ENCODE data around the gene TSPAN16. TPM values are rescaled to one million over a fixed set of nuclear protein-coding genes. Genes with fewer than 3 reads are reported as not detected.

Gene TSPAN16
- total RNA-seq, 1 donor from 2014 or later = not detected

DNA sequence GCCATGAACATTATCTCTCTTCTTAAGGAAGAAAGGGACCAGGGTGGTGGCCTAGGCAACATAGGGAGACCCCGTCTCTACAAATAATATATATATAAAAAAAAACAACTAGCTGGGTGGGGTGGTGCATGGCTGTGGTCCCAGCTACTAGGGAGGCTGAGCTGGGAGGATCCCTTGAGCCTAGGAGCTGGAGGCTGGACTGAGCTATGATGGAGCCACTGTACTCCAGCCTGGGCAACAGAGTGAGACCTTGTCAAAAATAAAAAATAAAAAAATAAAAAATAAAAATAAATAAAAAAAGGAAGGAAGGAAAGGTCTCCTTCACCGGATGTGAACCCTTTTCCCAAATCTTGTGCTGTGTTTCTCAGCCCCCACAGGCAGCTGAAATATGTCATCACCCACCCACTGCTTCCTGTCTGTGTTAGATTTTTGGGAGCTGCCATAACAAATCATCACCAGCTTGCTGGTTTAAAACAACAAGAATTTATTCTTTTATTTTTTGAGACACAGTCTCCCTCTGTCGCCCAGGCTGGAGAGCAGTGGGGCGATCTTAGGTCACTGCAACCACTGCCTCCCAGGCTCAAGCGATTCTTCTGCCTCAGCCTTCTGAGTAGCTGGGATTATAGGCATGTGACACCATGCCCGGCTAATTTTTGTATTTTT is 9.5 kb upstream of the TSPAN16 start:
- H3K27me3 Mint-ChIP-seq (ENCODE audit: unreplicated experiment) = no peaks in the 10 kb centered on the region
- H3K4me1 Mint-ChIP-seq (ENCODE audit: unreplicated experiment) = no peaks in the 10 kb centered on the region
- H3K27ac Mint-ChIP-seq (ENCODE audit: unreplicated experiment) = no peak overlapping the region
- H3K4me3 Mint-ChIP-seq (ENCODE audit: unreplicated experiment) = no peak overlapping the region
- TF ChIP-seq, protein P1, sequence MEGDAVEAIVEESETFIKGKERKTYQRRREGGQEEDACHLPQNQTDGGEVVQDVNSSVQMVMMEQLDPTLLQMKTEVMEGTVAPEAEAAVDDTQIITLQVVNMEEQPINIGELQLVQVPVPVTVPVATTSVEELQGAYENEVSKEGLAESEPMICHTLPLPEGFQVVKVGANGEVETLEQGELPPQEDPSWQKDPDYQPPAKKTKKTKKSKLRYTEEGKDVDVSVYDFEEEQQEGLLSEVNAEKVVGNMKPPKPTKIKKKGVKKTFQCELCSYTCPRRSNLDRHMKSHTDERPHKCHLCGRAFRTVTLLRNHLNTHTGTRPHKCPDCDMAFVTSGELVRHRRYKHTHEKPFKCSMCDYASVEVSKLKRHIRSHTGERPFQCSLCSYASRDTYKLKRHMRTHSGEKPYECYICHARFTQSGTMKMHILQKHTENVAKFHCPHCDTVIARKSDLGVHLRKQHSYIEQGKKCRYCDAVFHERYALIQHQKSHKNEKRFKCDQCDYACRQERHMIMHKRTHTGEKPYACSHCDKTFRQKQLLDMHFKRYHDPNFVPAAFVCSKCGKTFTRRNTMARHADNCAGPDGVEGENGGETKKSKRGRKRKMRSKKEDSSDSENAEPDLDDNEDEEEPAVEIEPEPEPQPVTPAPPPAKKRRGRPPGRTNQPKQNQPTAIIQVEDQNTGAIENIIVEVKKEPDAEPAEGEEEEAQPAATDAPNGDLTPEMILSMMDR (IDR thresholded peaks at IDR 0.05; ENCODE audit: unreplicated experiment) = no peak
- H3K36me3 Mint-ChIP-seq (ENCODE audit: low read depth, unreplicated experiment) = no peaks in the 10 kb centered on the region
- H3K9me3 Mint-ChIP-seq (ENCODE audit: unreplicated experiment) = no peaks in the 10 kb centered on the region
- no peak for DNase-seq (ENCODE audit: low spot score)

DNA sequence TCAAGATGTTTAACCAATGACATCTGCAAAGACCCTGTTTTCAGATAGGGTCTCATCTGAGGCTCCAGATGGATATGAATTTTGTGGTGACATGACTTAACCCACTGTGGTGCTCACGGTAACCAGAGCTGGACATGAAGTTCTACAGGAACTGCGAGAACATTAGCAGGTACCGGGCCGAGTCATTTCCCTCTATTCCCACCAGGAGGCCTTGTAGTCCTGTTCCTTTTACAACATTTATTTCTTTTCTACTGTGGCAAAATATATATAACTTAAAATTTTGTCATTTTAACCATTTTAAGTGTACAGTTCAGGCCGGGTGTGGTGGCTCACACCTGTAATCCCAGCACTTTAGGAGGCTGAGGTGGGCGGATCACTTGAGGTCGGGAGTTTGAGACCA is 7.6 kb upstream of the TSPAN16 start:
- DNase-seq (ENCODE audit: low spot score) = no peak
- no peaks in the 10 kb centered on the region for H3K4me1 Mint-ChIP-seq (ENCODE audit: unreplicated experiment)
- TF ChIP-seq, protein P1 (IDR thresholded peaks at IDR 0.05; ENCODE audit: unreplicated experiment) = peak; percentile 57
- no peaks in the 10 kb centered on the region for H3K36me3 Mint-ChIP-seq (ENCODE audit: low read depth, unreplicated experiment)
- H3K27me3 Mint-ChIP-seq (ENCODE audit: unreplicated experiment) = peaks cover 1% of the 10 kb centered on the region
- no peaks in the 10 kb centered on the region for H3K9me3 Mint-ChIP-seq (ENCODE audit: unreplicated experiment)
- H3K27ac Mint-ChIP-seq (ENCODE audit: unreplicated experiment) = no peak overlapping the region
- no peak overlapping the region for H3K4me3 Mint-ChIP-seq (ENCODE audit: unreplicated experiment)

DNA sequence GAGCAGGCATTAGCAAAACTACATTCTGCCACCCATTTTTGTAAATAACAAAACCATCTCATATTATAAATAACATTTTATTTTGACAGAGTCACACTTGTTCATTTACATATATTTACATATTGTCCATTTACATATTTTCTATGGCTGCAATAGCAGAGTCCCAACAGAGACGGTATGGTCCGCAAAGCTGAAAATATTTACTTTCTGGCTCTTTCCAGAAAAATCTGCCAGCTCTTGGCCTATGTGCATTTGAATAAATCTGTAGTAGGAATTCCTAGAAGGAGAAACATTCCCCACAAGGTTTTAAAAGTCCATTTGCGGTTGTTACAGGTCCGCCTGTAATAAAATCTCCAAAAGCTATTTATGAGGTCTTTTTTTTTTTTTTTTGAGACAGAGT is 5.7 kb upstream of the TSPAN16 start:
- TF ChIP-seq, protein P1 (IDR thresholded peaks at IDR 0.05; ENCODE audit: unreplicated experiment) = no peak

DNA sequence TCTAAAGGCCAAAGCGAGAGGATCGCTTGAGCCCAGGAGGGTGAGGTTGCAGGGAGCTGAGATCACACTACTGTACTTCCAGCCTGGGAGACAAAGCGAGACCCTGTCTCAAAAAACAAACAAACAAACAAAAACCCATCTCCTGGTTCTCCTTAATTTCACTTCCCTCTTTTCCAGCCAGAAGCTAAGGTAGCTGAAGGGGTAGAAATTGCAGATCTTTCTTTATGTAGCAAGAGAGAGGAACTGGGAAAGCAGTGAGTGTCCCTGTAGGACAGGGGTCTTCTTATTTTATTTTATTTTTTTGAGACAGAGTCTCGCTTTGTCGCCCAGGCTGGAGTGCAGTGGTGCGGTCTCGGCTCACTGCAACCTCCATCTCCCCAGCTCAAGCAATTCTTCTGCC is 4.5 kb upstream of the TSPAN16 start:
- peaks cover 6% of the 10 kb centered on the region for H3K27me3 Mint-ChIP-seq (ENCODE audit: unreplicated experiment)
- H3K27ac Mint-ChIP-seq (ENCODE audit: unreplicated experiment) = no peak overlapping the region
- TF ChIP-seq, protein P1 (IDR thresholded peaks at IDR 0.05; ENCODE audit: unreplicated experiment) = no peak
- H3K4me3 Mint-ChIP-seq (ENCODE audit: unreplicated experiment) = no peak overlapping the region
- H3K9me3 Mint-ChIP-seq (ENCODE audit: unreplicated experiment) = no peaks in the 10 kb centered on the region
- DNase-seq (ENCODE audit: low spot score) = no peak
- H3K4me1 Mint-ChIP-seq (ENCODE audit: unreplicated experiment) = peaks cover 7% of the 10 kb centered on the region
- H3K36me3 Mint-ChIP-seq (ENCODE audit: low read depth, unreplicated experiment) = no peaks in the 10 kb centered on the region

More for the DNA sequence above, 5.7 kb upstream of the TSPAN16 start:
- Mint-ChIP-seq H3K27me3 (ENCODE audit: unreplicated experiment) (peaks cover 5% of the 10 kb centered on the region), H3K36me3 (ENCODE audit: low read depth, unreplicated experiment) (no peaks in the 10 kb centered on the region), H3K4me1 (ENCODE audit: unreplicated experiment) (peaks cover 6% of the 10 kb centered on the region), H3K9me3 (ENCODE audit: unreplicated experiment) (no peaks in the 10 kb centered on the region), H3K4me3 (ENCODE audit: unreplicated experiment) (no peak overlapping the region), H3K27ac (ENCODE audit: unreplicated experiment) (no peak overlapping the region)
- DNase-seq (ENCODE audit: low spot score) = no peak

DNA sequence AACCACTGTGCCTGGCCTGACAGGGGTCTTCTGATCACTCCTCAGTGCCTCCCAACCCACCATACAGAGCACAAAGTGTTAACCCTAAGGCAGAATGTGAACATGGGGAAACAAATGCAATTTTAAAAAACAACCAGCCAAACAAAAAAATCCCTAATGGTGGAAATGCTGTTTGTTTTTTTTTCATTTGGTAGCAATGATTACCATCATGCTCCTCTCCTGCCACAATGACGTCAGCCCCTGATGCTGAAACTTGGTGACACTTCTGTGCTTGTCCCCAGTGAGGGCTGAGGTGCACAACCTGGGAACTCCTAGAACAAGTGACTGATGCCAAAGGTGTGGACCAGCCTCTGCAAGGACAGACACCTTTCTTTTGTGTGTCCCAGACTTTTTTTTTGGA is 4.0 kb upstream of the TSPAN16 start:
- H3K9me3 Mint-ChIP-seq (ENCODE audit: unreplicated experiment) = no peaks in the 10 kb centered on the region
- H3K27ac Mint-ChIP-seq (ENCODE audit: unreplicated experiment) = peak overlapping the region; percentile 81
- no peak for DNase-seq (ENCODE audit: low spot score)
- TF ChIP-seq, protein P1 (IDR thresholded peaks at IDR 0.05; ENCODE audit: unreplicated experiment) = no peak
- no peak overlapping the region for H3K4me3 Mint-ChIP-seq (ENCODE audit: unreplicated experiment)
- peaks cover 7% of the 10 kb centered on the region for H3K4me1 Mint-ChIP-seq (ENCODE audit: unreplicated experiment)
- peaks cover 6% of the 10 kb centered on the region for H3K27me3 Mint-ChIP-seq (ENCODE audit: unreplicated experiment)
- no peaks in the 10 kb centered on the region for H3K36me3 Mint-ChIP-seq (ENCODE audit: low read depth, unreplicated experiment)
